Thyroid gland (tissue), 4 donors: ENCODE data around the gene MYO10. TPM values are rescaled to one million over a fixed set of nuclear protein-coding genes. Genes with fewer than 3 reads are reported as not detected.
"Not testable (repeated sequence)": the region's sequence is repeated elsewhere in the genome, so short reads cannot be mapped to it uniquely, and the experiment has no call there.

Experiments
- DNase-seq, 2 donors: peaks; one replicate each; pipeline ENCODE4 v3.0.0-alpha.2; 2019
- H3K27ac ChIP-seq, 3 donors: fragments of 200-600 bp; sonication (generic); 1 replicate in 2 of 3; 2 replicates in 1 of 3; pipeline ENCODE4 v1.5.1; 2016 to 2019; ENCODE audit warnings: mild to moderate bottlenecking in 1 of 3, moderate library complexity in 1 of 3
- H3K27me3 ChIP-seq: fragments of 200-600 bp; sonication (generic); one replicate; pipeline ENCODE4 v1.5.1; 2019
- H3K36me3 ChIP-seq, 2 donors: fragments of 200-600 bp; sonication (generic); one replicate each; pipeline ENCODE4 v1.5.1; 2016 to 2019
- H3K4me1 ChIP-seq, 2 donors: fragments of 200-600 bp; sonication (generic); one replicate each; pipeline ENCODE4 v1.5.1; 2017 to 2019
- H3K4me3 ChIP-seq, 3 donors: fragments of 200-600 bp; sonication (generic); replicated peaks in 1 of 3; 1 replicate in 2 of 3; 2 replicates in 1 of 3; pipeline ENCODE4 v1.5.1; 2016; ENCODE audit warnings: mild to moderate bottlenecking in 1 of 3
- H3K9me3 ChIP-seq: fragments of 200-600 bp; sonication (generic); one replicate; pipeline ENCODE4 v1.5.1; 2017
- CTCF ChIP-seq, 6 experiments: fragments of 200-600 bp in 3 of 6; fragments of 450-650 bp in 3 of 6; sonication (generic) in 3 of 6; IDR thresholded peaks; one replicate each; pipeline ENCODE4 v1.5.1; 2016 to 2019; ENCODE audit warnings: antibody characterized with exemption in 6 of 6, mild to moderate bottlenecking in 2 of 6, inconsistent platforms in 1 of 6, moderate library complexity in 1 of 6
- POLR2A ChIP-seq, 2 donors: fragments of 450-650 bp; IDR thresholded peaks; one replicate each; pipeline ENCODE4 v1.6.1; 2017; ENCODE audit warnings: antibody characterized with exemption in 2 of 2, mild to moderate bottlenecking in 2 of 2, moderate library complexity in 1 of 2
- WGBS, 2 donors: methylation state at CpG; one replicate each; pipeline ENCODE4 v1.1.5; 2017; 5-methylcytosine and 5-hydroxymethylcytosine counted together
- intact Hi-C: fragments of 100-400 bp; cut with DNase I; formaldehyde crosslinking; loops from one replicate; pipeline ENCODE4 v1.15.1; 2023
- total RNA-seq, 4 donors: library from RNA; depleted of rRNA; stranded (reverse); fragments of >200 nt; gene quantifications; one replicate each; pipeline ENCODE4 v1.2.3, GENCODE V29; 2016

MYO10 gene
- total RNA-seq, 4 donors from 2014 or later = 49.2 to 89.6 (median 71.0) TPM

- Histone ChIP-seq H3K9me3 (no peaks in the 10 kb centered on the region), H3K4me1 (no peaks in the 10 kb centered on the region), H3K4me3 (no peak overlapping the region), H3K36me3 (no peaks in the 10 kb centered on the region), H3K27me3 (no peaks in the 10 kb centered on the region), H3K27ac (no peak overlapping the region)
- intact Hi-C loops = no loop called here
- no peak for TF ChIP-seq POLR2A (IDR thresholded peaks at IDR 0.05)
- no peak for TF ChIP-seq CTCF (IDR thresholded peaks at IDR 0.05)
- 36 to 66% methylated on average over 6 of the region's 6 CpGs for WGBS, 2 donors
- no peak for DNase-seq
Observed at GRCh38 chr5:16654647-16655334, 281.3 kb downstream of the MYO10 start.

- H3K36me3 ChIP-seq, DNase-seq, H3K9me3 ChIP-seq, H3K4me3 ChIP-seq, intact Hi-C loops, H3K27me3 ChIP-seq, H3K27ac ChIP-seq, H3K4me1 ChIP-seq: not testable (repeated sequence)
- 65 to 80% methylated on average over 6 to 8 of the region's 8 CpGs for WGBS, 2 donors
Observed at GRCh38 chr5:16648739-16649138, 287.3 kb downstream of the MYO10 start.

- Histone ChIP-seq H3K9me3 (no peaks in the 10 kb centered on the region), H3K27me3 (no peaks in the 10 kb centered on the region), H3K4me3 (no peak overlapping the region), H3K27ac (no peak overlapping the region), H3K36me3 (no peaks in the 10 kb centered on the region), H3K4me1 (no peaks in the 10 kb centered on the region)
- no peak for DNase-seq
- TF ChIP-seq CTCF (IDR thresholded peaks at IDR 0.05) (no peak), POLR2A (IDR thresholded peaks at IDR 0.05) (no peak)
- intact Hi-C loops = no loop called here
- 90 to 94% methylated on average over 11 of the region's 11 CpGs for WGBS, 2 donors
Observed at GRCh38 chr5:16644301-16644889, 291.7 kb downstream of the MYO10 start.

GRCh38 chr5:16642867-16643266 lies 293.2 kb downstream of the MYO10 start:
- Histone ChIP-seq H3K27ac (no peak overlapping the region), H3K4me1 (no peaks in the 10 kb centered on the region), H3K36me3 (no peaks in the 10 kb centered on the region), H3K27me3 (no peaks in the 10 kb centered on the region), H3K4me3 (no peak overlapping the region), H3K9me3 (no peaks in the 10 kb centered on the region)
- 73 to 78% methylated on average over 2 of the region's 2 CpGs for WGBS, 2 donors
- no peak for DNase-seq
- TF ChIP-seq POLR2A (IDR thresholded peaks at IDR 0.05) = no peak
- TF ChIP-seq CTCF (IDR thresholded peaks at IDR 0.05) = no peak
- intact Hi-C loops = no loop called here

GRCh38 chr5:16639206-16639605 lies 296.9 kb downstream of the MYO10 start:
- H3K4me1 ChIP-seq = no peaks in the 10 kb centered on the region
- TF ChIP-seq POLR2A (IDR thresholded peaks at IDR 0.05) = no peak
- no peak for TF ChIP-seq CTCF (IDR thresholded peaks at IDR 0.05)
- WGBS, 2 donors = 94 to 98% methylated on average over 4 of the region's 4 CpGs
- H3K4me3 ChIP-seq = no peak overlapping the region
- intact Hi-C loops = no loop called here
- DNase-seq = no peak
- no peaks in the 10 kb centered on the region for H3K27me3 ChIP-seq
- no peaks in the 10 kb centered on the region for H3K36me3 ChIP-seq
- no peaks in the 10 kb centered on the region for H3K9me3 ChIP-seq
- H3K27ac ChIP-seq = no peak overlapping the region
